Upper lobe of left lung (tissue), 4 donors: Measurements from ENCODE around the gene OR10H5.

Source experiments
- EP300 ChIP-seq, 4 donors: sonication (generic); formaldehyde crosslinking; IDR thresholded peaks; one replicate each; pipeline ENCODE4 v1.5.1; 2017; ENCODE audit warnings: antibody characterized with exemption in 4 of 4, control low read depth in 2 of 4
- POLR2A ChIP-seq, 4 donors: fragments of 450-650 bp; IDR thresholded peaks; one replicate each; pipeline ENCODE4 v1.5.1; 2016 to 2017; ENCODE audit warnings: antibody characterized with exemption in 4 of 4, mild to moderate bottlenecking in 2 of 4
- POLR2AphosphoS5 ChIP-seq, 2 donors: sonication (generic); formaldehyde crosslinking; IDR thresholded peaks; one replicate each; pipeline ENCODE4 v1.5.1; 2017; ENCODE audit warnings: antibody characterized with exemption in 2 of 2
- TF ChIP-seq, protein P1 (sequence below), 6 experiments: fragments of 450-650 bp in 4 of 6; fragments of 200-600 bp in 2 of 6; sonication (generic) in 2 of 6; IDR thresholded peaks; one replicate each; pipeline ENCODE4 v1.5.1; 2016 to 2019; ENCODE audit warnings: antibody characterized with exemption in 6 of 6

GRCh38 chr19:15825753-15826152 lies 38.3 kb downstream of the OR10H5 start:
- TF ChIP-seq, protein P1, sequence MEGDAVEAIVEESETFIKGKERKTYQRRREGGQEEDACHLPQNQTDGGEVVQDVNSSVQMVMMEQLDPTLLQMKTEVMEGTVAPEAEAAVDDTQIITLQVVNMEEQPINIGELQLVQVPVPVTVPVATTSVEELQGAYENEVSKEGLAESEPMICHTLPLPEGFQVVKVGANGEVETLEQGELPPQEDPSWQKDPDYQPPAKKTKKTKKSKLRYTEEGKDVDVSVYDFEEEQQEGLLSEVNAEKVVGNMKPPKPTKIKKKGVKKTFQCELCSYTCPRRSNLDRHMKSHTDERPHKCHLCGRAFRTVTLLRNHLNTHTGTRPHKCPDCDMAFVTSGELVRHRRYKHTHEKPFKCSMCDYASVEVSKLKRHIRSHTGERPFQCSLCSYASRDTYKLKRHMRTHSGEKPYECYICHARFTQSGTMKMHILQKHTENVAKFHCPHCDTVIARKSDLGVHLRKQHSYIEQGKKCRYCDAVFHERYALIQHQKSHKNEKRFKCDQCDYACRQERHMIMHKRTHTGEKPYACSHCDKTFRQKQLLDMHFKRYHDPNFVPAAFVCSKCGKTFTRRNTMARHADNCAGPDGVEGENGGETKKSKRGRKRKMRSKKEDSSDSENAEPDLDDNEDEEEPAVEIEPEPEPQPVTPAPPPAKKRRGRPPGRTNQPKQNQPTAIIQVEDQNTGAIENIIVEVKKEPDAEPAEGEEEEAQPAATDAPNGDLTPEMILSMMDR (IDR thresholded peaks at IDR 0.05) = no peak
- TF ChIP-seq EP300 (IDR thresholded peaks at IDR 0.05) = no peak
- TF ChIP-seq POLR2A (IDR thresholded peaks at IDR 0.05) = no peak
- no peak for TF ChIP-seq POLR2AphosphoS5 (IDR thresholded peaks at IDR 0.05)
